NCI-H226 (cell line): ENCODE results near the gene WDR70.
"Not testable (repeated sequence)": the region's sequence is repeated elsewhere in the genome, so short reads cannot be mapped to it uniquely, and the experiment has no call there.

ENCODE experiments used
- DNase-seq: peaks from one replicate; pipeline ENCODE4 v3.0.0-alpha.2; 2015

Gene WDR70

DNA sequence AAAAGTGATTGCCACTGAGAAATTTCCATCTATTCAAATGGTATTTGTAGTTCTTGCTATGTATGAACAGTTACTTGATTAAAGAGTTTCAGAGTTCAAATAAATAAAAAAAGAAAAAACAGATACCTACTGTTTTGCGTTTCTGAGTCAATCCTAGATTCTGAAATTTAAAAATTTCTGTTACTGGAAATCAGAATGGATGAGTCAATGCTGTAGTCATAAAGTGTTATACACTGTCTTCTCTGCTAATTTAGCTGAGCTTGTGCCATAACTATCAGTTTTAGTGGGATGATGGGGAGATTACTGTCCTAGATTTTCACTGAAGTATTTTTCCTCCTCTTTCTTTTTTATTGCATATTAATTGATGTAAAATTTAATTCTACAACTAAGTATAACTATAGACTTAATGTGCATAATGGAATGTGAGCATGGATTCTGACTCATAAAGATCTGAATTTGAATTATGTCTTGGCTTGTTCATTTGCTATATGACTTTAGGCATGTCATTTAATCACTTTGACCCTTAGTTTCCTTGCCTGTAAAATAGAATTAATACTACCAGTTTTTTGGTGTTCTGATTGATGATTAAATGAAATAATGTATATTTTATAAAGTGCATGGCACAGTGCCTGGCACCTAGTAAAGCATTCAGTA is 75.4 kb downstream of the WDR70 start:
- DNase-seq = peak; percentile 13

DNA sequence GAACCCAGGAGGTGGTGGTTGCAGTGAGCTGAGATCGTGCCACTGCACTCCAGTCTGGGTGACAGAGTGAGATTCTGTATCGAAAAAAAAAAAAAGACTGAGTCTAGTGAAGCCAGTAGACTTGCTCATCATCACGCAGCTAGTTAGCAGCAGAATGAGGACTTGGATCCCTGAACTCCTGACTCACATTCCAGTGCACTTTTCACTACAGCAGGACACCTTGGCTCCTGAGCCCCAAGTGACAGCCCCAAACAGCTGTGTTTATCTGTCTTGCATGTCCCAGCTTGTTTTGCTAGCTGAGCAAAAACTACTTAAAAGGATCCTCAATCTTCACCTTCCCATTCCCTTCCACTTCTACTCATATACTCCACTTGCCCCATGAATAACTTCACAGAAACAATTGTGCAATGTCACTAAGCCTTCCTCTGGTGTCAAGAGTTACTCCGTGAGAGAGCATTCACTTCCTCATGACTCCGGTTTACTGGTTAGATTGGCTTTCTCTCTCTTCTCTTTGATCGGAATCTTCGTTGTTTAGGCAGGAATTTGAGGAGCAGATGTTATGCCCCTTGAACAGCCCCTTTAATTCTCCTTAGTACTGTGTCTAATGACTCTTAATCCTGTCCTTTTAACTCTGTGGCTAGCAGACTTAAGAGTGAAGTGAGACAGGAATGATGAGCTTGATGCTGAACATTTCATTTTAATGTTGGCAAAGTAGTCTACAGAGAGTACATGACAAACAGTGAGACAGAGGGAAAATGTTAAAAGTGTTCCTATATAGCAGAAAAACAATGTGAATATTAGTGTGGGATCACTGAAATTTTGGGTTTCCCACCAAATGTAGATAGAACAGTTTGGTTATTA is 84.3 kb downstream of the WDR70 start:
- not testable (repeated sequence) for DNase-seq

DNA sequence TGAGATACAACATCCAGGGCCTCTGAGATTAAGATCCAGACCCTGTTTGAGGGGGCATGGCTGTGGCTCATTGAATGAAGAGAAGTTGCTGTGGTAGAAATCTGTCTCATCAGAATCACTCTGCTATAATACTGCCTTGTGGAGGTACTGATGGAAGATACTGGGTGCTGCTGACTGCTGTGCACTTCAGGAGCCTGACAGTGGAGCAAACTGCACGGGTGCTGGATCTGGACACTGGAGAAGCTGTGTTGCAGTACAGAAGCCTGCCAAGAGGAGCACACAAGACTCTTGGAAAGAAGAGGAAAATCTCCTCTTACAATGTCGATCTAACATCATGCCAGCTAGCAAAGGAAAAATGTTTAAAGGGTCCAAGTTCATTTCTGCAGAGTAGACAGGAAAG is 85.5 kb downstream of the WDR70 start:
- not testable (repeated sequence) for DNase-seq

DNA sequence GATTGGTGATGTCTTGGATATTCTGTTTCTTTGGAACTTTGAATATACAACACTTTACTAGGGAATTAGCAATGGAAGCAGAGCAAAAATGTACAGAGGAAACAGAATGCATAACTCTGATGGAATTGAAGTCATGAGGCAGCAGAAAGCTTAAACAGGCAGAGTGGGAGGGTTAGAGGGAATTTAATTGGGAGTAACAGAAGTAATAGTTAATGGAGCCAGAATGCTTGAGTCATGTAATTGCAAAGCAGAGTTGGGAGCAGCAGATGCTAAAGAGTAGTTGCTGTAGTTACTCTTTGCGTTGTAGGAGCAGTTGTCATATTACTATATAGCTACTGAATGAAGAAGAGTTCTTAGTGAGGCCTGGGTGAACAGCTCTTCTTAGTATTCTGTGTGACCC is 90.3 kb downstream of the WDR70 start:
- not testable (repeated sequence) for DNase-seq

DNA sequence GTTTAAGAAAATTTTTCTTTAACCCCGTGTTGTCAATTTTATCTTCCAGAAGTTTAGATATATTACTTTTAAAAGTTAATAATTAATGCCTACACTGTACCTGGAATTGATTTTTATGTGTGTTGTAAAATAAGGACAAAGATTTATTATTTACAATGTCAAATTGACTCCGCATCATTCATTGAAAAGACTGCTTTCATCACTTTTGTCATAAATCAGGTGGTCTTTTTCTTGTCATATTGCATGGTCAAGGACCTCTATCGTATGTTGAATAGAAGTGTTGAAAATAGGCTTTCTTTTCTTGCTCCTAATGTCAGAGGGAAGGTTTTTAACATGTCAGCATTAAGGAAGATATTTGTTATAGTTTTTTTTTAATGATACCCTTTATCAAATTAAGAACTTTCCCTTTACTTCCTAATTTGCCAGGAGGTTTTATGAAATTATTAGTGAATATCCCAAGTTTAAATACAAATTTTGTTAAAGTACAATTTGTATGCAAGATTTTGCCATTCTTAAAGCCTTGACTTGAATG is 92.6 kb downstream of the WDR70 start:
- DNase-seq = no peak

DNA sequence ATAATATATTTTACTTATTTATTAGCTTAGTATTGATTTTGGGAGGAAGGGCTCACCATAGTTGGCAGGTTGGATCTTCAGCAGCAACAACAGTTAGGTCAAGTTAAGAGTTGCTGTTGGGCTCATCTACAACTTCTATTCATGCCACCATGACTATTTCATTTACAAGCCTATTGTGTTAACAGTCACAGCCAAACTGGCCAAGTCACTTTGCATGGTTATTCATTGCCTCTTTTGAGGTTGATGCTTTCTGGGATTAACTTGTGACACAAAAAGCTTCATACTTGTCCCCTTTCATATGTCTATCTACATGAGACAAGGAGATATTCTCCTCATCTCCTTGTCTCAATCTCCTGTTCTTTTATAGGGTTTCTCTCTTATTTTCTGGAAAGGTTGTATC is 98.3 kb downstream of the WDR70 start:
- no peak for DNase-seq

DNA sequence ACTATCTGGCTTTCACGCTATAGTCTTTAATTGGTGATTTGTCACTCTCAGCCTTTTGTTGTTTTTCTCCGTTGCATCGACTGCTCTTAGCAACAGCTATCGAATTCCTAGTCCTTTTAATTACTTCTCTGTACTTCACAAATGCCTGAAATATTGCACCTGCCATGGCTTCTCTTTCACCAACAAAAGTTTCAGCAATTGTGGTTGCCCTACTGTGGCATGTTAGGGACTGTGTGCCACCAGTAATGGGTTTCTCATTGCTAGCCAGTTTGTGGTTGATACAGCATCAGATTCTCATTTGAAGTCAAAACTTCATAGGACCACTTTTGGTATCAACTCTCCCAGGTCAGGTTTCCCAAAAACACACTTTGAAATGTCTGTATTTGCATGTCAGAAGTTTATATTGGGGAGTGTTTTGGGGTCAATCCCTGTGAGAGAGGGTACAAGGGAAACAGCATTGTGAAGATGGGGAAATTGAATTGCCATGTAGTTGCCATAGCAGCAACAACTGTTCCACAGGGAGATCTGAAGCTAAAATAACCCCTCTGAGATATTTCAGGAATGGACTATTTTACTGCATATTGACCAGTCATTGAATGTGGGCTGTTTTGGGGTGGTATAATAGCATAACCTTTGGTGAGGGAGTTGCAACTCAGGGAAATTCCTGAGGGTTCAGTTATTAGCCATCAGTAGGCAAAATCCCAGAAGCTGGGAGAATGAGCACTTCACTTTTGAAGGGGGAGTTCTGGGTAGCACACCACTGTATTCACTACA is 99.2 kb downstream of the WDR70 start:
- no peak for DNase-seq

DNA sequence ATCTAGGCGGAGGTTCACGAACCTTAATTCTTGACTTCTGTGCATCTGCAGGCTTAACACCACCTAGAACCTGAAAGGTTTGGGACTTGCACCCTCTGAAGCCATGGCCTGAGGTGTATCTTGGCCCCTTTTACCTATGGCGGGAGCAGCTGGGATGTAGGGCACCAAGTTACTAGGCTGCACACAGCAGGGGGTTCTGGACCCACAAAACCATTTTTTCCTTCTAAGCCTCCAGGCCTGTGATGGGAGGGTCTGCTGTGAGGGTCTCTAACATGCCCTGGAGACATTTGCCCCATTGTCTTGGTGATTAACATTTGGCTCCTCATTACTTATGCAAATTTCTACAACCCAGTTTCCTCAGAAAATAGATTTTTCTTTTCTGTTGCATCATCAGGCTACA is 102.3 kb downstream of the WDR70 start:
- not testable (repeated sequence) for DNase-seq

DNA sequence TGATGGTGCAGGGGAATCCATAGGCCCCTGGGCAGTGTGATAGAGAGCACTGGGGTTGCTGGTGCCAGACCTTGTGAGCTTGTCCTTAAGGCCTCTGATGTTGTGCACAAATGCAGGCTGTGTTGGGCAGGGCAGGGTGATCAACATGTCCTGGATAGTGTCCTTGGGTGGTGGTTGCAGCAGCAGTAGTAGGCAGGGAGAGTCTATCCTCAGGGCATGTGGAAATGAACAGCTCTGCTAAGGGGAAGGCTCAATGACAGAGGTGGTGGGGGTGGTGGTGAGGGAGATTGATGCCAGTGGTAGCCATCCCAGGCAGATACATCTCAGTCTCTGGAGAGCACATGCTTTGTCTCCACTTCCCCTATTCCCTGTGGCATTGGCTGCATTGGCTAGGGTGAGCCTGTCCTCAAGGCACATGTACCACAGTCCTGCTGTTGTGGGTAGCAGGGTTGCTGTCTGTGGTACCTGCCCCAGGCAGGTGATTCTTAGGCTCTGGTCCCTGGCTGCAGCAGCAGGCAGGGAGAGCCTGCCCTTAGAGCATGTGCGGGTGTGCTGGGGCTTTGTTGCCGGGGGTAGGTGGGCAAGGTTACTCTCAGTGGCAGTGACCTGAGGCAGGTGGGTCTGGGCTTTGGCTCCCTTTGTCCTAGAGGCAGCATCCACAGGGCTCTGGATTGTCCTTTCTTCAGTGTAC is 111.1 kb downstream of the WDR70 start:
- no peak for DNase-seq

DNA sequence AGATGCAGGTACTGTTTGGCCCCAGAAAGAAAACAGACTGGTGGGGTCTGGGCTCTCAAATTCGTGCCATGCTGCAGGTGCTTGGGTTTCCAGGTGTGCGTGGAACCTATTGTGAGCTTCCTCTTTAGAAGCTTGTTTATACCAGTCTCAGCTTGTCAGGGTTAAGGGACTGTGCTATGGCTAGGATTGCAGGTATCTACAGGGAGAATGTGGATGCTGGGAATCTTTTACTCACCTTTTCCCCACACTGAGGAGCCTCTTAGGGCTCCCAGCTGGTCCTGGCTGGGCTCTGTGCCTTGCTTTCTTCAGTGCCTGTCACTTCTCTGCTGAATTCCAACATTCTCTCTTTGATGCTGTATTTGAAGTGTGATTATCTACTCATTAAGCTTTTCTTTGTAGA is 111.8 kb downstream of the WDR70 start:
- DNase-seq = no peak

DNA sequence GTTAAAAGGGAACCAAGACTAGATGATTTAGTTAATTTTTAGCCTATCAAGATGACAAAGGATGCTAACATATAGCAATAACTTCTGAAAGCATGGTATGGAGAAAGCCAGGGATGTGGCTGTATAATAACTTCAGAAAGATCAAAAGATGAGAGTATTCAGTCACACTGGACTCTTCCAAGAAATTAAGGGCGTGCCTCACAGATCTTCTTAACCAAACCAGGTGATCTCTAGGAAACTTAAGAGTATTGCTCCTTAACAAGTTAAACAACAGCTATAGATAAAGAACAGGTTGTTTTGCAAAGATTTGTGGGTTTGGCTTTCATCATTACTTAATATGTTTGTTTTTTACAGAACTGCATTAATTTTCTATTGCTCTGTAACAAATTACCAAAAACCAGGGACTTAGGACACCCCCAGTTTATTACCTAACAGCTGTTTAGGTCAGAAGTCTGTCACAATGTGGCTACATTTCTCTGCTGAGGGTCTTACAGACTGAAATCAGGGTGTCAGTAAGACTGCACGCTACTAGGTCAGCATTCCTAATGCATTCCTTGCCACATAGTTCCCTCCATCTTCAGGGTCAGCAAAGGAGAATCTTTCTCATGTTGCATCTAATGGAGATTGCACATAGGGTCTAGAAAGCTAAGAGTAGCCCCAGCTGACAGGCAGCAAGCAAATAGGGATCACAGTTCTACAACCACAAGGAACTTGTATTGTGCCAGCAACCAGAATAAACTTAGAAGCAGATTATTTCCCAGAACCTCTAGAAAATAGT is 113.8 kb downstream of the WDR70 start:
- DNase-seq = no peak

DNA sequence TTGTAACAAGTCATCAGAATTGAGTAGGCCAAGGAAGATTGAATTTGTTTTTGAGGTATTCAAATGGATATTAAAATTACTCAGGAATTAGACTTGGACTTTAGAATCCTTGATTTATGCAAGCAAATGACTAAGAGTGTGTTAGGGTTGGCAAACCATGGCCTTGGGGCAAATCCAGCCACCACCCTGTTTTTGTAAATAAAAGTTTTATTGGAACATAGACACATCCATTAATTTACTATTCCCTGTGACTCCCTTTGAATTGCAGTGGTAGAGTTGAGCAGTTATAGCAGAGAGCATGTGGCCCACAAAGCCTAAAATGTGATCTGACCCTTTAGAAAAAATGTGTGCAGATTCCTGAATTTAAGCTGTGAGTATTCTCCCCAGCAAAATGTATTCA is 115.6 kb downstream of the WDR70 start:
- DNase-seq = no peak

DNA sequence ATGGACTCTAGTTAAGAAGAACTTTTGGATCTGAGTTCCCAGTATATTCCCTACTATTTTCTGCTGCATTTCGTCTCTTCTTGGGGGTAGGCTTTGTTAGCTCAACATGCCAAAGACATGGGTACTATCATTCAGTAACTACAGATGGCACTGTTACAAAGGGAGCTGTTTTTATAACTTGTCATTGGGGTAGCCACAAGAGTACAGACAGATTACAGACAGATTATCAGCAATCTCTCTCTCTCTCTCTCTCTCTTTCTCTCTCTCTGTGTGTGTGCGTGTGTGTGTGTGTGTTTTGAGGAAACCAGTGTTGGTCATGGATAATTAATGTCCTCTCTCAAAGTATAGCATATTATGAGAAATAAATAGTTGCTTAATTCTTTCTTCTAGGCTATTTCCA is 116.1 kb downstream of the WDR70 start:
- DNase-seq = peak; percentile 25

DNA sequence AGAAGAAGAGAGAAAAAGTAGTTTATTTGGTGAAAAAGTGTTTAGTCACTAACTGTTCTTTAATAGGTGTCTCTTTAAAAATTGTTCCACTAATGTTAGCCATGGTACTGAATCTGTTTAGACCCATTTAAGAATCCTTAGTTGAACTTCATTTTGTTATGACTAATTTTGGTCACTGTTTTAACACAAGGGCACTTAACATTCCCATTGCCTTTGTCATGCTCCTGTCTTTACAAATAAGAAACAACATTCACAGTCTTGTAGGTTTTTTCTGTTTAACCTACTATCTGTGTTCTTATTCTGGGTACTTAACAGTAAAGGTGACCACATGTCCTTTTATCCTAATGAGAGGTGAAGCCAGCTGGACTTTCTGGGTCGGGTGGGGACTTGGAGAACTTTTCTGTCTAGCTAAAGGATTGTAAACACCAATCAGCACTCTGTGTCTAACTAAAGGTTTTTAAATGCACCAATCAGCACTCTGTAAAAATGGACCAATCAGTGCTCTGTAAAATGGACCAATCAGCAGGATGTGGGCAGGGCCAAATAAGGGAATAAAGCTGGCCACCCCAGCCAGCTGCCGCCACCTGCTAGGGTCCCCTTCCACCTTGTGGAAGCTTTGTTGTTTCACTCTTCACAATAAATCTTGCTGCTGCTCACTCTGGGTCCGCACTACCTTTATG is 116.7 kb downstream of the WDR70 start:
- DNase-seq = peak; percentile 9

DNA sequence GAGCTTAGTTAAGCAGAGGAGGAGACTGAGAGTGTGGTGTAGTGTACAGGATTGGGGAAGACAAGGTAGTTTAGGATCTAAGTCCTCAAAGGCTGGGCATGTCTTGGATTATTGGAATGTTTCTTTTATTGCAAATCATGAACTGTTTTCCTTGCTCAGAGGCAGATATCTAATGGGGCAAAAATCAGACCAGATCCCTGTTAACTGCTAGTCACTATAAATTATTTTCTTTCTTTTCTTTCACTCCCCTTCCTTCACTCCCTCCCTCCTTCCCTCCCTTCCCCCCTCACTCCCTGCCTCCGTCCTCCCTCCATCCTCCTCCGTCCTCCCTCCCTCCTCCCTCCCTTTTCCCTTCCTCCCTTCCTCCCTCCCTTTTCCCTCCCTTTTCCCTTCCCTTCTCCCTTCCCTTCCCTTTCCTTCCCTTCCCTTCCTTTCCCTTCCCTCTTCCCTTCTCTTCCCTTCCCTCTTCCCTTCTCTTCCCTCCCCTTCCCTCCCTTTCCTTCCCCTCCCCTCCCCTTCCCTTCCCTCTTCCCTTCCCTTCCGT is 117.9 kb downstream of the WDR70 start:
- no peak for DNase-seq

DNA sequence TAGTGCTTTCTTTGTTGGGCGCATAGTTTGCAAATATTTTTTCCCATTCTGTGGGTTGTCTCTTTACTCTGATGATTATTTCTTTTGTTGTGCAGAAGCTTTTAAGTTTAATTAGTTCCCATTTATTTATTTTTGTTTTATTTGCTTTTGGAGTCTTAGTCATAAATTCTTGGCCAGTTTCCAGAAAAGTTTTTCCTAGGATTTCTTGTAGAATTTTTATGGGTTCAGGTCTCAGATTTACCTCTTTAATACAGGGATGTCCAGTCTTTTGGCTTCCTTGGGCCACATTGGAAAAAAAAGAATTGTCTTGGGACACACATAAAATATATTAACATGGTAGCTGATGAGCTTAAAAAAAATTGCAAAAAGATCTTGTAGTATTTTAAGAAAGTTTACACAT is 122.0 kb downstream of the WDR70 start:
- no peak for DNase-seq

DNA sequence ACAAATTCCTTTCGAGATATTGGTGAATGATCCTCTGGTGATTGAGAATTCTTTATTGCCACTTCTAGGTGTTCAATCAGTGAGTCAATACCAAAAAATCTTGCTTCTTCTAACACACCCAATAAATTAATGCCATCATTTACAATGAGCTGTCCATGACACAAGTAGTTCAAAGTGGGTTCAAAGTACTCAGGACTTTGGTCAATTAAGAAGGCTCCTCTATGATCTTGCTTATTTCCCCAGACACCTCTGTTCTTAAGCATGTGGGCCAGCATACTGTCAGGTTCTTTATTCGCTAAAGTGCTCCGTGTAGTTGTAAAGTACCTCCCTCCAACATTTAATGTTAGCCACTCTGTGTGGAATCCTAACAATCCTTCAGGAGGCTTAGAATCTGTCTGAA is 127.1 kb downstream of the WDR70 start:
- DNase-seq = no peak

DNA sequence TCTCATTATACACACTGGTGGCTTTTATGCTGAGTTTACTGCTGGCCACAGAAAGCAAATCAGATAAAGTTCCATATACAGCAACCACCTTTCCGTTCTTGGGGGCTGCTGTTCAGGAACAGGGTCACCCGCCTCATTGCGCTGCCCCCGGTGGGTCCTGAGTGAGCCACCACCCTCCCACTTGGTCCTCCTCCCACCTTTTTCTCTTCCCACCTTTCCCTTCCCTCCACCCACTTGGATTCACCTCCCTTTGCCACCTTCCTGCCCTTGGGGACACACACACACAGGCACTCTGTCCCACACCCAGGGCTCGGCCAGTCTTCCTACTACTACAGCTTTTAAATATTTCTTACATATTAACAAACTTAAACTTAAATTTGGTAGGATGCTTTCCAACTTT is 127.6 kb downstream of the WDR70 start:
- no peak for DNase-seq

DNA sequence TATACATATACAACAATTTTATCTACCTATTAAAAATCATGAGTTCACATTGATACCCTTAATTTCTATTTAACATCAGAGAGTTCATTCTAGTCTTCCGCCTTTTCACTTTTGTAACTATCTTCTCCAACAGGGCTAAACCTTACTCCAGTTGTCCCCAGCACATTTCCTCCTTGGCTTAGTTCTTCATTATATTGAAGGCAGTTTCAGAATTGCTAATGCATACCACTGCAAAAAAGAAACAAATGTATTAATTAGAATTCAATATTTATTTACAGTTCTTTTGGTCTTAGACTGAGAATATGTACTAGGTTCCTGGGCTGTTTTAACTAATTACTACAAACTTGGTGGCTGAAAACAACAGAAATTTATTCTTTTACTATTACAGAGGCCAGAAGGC is 132.5 kb downstream of the WDR70 start:
- DNase-seq = no peak

DNA sequence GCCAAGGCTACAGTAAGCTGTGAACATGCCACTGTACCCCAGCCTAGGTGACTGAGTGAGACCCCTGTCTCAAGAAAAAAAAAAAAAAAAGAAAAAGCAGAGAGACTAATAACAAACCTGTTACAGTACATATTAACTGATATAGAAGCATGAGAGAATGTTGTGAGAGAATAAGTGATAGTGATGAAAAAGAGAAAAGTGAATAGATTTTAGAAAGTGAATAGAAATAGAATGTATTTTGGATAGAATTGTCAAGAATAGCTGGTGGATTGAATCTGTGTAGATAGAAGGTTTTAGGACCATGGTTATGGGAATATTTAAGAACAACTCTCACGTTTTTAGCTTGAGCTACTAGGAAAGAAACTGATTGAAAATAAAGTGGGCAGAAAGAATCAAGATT is 135.8 kb downstream of the WDR70 start:
- DNase-seq = no peak

DNA sequence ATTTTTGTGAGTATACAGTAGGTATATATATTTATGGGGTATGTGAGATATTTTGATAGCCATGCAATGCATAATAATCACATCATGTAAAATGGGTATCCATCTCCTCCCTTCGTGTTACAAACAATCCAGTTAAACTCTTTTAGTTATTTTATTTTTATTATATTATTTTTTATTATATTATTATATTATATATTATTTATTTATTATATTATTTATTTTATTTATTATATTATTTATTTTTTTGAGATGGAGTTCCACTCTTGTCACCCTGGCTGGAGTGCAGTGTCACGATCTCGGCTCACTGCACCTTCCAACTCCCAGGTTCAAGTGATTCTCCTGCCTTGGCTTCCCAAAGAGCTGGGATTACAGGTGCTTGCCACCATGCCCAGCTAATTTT is 138.6 kb downstream of the WDR70 start:
- DNase-seq = no peak
